Measurements from ENCODE around the gene BLM.
"Not testable (repeated sequence)": the region's sequence is repeated elsewhere in the genome, so short reads cannot be mapped to it uniquely, and the experiment has no call there.

BLM gene

DNA sequence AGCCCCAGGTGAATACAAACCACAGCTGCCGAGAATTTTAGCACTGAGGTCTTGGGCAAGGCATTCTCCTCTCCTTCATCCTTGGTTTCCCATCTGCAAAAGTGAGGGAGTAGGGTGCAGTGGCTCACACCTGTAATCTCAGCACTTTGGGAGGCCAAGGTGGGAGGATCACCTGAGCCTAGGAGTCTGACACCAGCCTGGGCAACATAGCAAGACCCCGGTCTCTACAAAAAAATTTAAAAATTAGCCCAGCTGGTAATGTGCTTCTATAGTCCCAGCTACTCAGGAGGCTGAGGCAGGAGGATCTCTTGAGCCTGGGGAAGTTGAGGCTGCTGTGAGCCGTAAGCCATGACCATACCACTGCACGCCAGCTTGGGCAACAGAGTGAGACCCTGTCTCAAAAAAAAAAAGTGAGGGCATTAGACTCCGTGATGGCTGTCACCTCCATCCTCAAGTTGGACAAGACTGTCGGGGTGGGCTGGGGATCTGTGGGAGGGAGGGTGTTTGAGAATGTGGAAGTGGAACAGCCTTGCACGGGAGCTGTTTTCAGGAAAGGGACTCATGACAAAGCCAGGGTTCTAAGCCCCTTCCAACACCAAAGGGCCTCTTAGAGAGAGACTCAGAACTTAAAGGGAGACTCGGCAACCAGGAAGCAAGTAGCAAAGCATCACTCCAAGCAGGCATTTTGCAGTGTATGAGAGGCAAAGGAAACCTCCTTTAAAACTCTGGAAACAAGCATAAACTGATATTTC, 105.2 kb downstream of the BLM start:
- Histone ChIP-seq H3K9me3 (no peaks in the 10 kb centered on the region), H3K4me3 (ENCODE audit: low read depth, low read length) (no peak overlapping the region), H3K36me3 (no peaks in the 10 kb centered on the region), H3K4me1 (peaks cover 11% of the 10 kb centered on the region), H3K27me3 (no peaks in the 10 kb centered on the region)
- TF ChIP-seq CTCF (IDR thresholded peaks at IDR 0.05; ENCODE audit: low read depth, low read length) = no peak
- no peak for DNase-seq

- H3K27me3 ChIP-seq = no peaks in the 10 kb centered on the region
- no peaks in the 10 kb centered on the region for H3K36me3 ChIP-seq
- H3K4me1 ChIP-seq = peaks cover 4% of the 10 kb centered on the region; the same call in 1 of the 2 replicates
- DNase-seq = no peak
- H3K4me3 ChIP-seq (ENCODE audit: low read depth, low read length) = no peak overlapping the region
- TF ChIP-seq CTCF (IDR thresholded peaks at IDR 0.05; ENCODE audit: low read depth, low read length) = no peak
- H3K9me3 ChIP-seq = no peaks in the 10 kb centered on the region
These were observed 106.4 kb downstream of the BLM start for GRCh38 chr15:90823455-90823974.

DNA sequence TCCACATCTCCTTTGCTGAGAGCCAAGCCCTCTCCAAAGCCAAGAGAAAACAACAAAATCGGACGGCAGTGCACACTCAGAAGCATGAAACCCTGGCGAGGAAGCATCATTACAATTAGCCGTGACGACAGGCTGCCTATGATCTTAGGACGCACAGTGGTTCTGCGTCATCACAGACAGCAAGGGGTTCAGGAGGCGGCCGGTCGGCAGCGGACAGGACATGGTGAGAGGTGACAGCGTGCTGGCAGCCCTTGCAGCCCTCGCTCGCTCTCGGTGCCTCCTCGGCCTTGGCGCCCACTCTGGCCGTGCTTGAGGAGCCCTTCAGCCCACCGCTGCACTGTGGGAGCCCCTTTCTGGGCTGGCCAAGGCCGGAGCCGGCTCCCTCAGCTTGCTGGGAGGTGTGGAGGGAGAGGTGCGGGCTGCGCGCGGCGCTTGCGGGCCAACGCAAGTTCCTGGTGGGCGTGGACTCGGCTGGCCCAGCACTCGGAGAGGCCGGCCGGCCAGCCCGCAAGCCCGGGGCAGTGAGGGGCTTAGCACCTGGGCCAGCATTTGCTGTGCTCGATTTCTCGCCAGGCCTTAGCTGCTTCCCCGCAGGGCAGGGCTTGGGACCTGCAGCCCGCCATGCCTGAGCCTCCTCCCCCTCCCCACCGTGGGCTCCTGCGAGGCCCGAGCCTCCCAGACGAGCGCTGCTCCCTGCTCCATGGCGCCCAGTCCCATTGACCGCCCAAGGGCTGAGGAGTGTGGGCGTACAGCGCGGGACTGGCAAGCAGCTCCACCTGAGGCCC, 108.2 kb downstream of the BLM start:
- not testable (repeated sequence) for H3K36me3 ChIP-seq; DNase-seq; H3K4me3 ChIP-seq (ENCODE audit: low read depth, low read length); H3K9me3 ChIP-seq; H3K4me1 ChIP-seq; H3K27me3 ChIP-seq

- H3K36me3 ChIP-seq; H3K9me3 ChIP-seq; H3K27me3 ChIP-seq; H3K4me3 ChIP-seq (ENCODE audit: low read depth, low read length); H3K4me1 ChIP-seq; DNase-seq: not testable (repeated sequence)
These were observed 109.2 kb downstream of the BLM start for GRCh38 chr15:90826206-90826885.

- no peak for DNase-seq
- TF ChIP-seq CTCF (IDR thresholded peaks at IDR 0.05; ENCODE audit: low read depth, low read length) = no peak
- Histone ChIP-seq H3K36me3 (no peaks in the 10 kb centered on the region), H3K9me3 (no peaks in the 10 kb centered on the region), H3K27me3 (no peaks in the 10 kb centered on the region), H3K4me1 (no peaks in the 10 kb centered on the region), H3K4me3 (ENCODE audit: low read depth, low read length) (no peak overlapping the region)
These were observed 109.8 kb downstream of the BLM start for GRCh38 chr15:90826886-90827435.

DNA sequence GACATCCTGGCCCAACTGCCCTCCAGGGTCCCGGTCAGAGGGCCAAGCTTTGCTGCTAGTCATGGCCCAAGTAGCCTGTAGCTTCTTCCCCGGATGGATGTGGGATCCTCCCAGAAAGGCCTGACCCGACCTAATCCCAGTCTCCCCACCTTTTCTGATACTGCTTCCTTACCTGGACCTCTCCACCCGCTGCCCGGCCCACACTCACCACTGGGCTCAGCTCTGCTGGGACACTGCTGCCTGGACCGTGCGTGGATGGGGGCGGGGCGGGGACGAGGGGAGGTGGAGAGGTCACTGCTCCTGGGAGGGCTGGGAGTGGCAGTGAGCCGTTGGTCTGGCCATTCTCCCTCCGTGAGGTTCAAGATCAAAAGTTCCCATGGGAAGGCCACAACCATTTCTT, 111.0 kb downstream of the BLM start:
- Histone ChIP-seq H3K9me3 (no peaks in the 10 kb centered on the region), H3K36me3 (no peaks in the 10 kb centered on the region), H3K4me1 (no peaks in the 10 kb centered on the region), H3K27me3 (no peaks in the 10 kb centered on the region), H3K4me3 (ENCODE audit: low read depth, low read length) (no peak overlapping the region)
- TF ChIP-seq CTCF (IDR thresholded peaks at IDR 0.05; ENCODE audit: low read depth, low read length) = no peak
- DNase-seq = no peak
